PC-9 (cell line): ENCODE measurements around the gene CREM. TPM values are rescaled to one million over a fixed set of nuclear protein-coding genes. Genes with fewer than 3 reads are reported as not detected.
A peak's percentile ranks its signal among the peaks of the same experiment; 100 is the strongest.
"Not testable (repeated sequence)": the region's sequence is repeated elsewhere in the genome, so short reads cannot be mapped to it uniquely, and the experiment has no call there.

ENCODE experiments used
- Bru-seq: library from RNA; stranded (reverse); fragments of 400-500 nt; gene quantifications from one replicate; lab custom pipeline; 2021; lab: Mats Ljungman, UMichigan
- BruChase-seq, 2 experiments: library from RNA; stranded (reverse); fragments of 400-500 nt; gene quantifications; one replicate each; lab custom pipeline; 2021; lab: Mats Ljungman, UMichigan
- BruUV-seq: library from RNA; stranded (reverse); fragments of 400-500 nt; replicated peaks from 2 replicates; lab custom pipeline; 2021; lab: Mats Ljungman, UMichigan
- CTCF ChIA-PET: fragments of 300-600 bp; sonication (Branson Sonifier 250); formaldehyde crosslinking; loops from one replicate; lab custom pipeline; 2022; ENCODE audit warnings: antibody characterized with exemption; lab: Charles Lee
- POLR2A ChIA-PET: fragments of 300-600 bp; sonication (Branson Sonifier 250); formaldehyde crosslinking; loops from one replicate; lab custom pipeline; 2022; ENCODE audit warnings: antibody characterized with exemption; ENCODE audit not compliant: unreplicated experiment; lab: Charles Lee
- DNase-seq, 2 experiments: peaks; one replicate each; pipeline versions ENCODE4 v3.0.0 to v3.0.0-alpha.2; 2015 to 2022; ENCODE audit warnings: mixed read lengths in 1 of 2
- H2AFZ ChIP-seq: fragments of 200-600 bp; sonication (generic); 2 replicates; pipeline ENCODE4 v1.8.1; 2017; ENCODE audit warnings: antibody characterized with exemption
- H3F3A ChIP-seq: fragments of 200-600 bp; sonication (generic); 2 replicates; pipeline ENCODE4 v1.8.1; 2017; ENCODE audit warnings: antibody characterized with exemption, mild to moderate bottlenecking, low read depth; ENCODE audit not compliant: insufficient read depth
- H3K27ac ChIP-seq: fragments of 200-600 bp; sonication (generic); 2 replicates; pipeline ENCODE4 v1.6.1; 2016; ENCODE audit warnings: mixed run types
- H3K27me3 ChIP-seq: fragments of 200-600 bp; sonication (generic); 2 replicates; pipeline ENCODE4 v1.6.1; 2016; ENCODE audit warnings: low read depth, mixed run types; ENCODE audit not compliant: insufficient read depth
- H3K36me3 ChIP-seq: fragments of 200-600 bp; sonication (generic); 2 replicates; pipeline ENCODE4 v1.6.1; 2016; ENCODE audit warnings: low read depth, mixed run types
- H3K4me1 ChIP-seq: fragments of 200-600 bp; sonication (generic); replicated peaks from 2 replicates; pipeline ENCODE4 v1.6.1; 2016; ENCODE audit warnings: mixed run types; ENCODE audit not compliant: insufficient read depth
- H3K4me2 ChIP-seq: fragments of 200-600 bp; sonication (generic); 2 replicates; pipeline ENCODE4 v1.6.1; 2017; ENCODE audit warnings: mixed run types
- H3K4me3 ChIP-seq: fragments of 200-600 bp; sonication (generic); 2 replicates; pipeline ENCODE4 v1.6.1; 2016; ENCODE audit warnings: mixed run types
- H3K79me2 ChIP-seq: fragments of 200-600 bp; sonication (generic); 2 replicates; pipeline ENCODE4 v1.6.1; 2017; ENCODE audit warnings: low read depth, mixed run types
- H3K9me2 ChIP-seq: fragments of 200-600 bp; sonication (generic); 2 replicates; pipeline ENCODE4 v1.8.1; 2017; ENCODE audit warnings: mild to moderate bottlenecking; ENCODE audit not compliant: insufficient read depth
- H3K9me3 ChIP-seq: fragments of 200-600 bp; sonication (generic); 2 replicates; pipeline ENCODE4 v1.8.1; 2016; ENCODE audit warnings: low read depth; ENCODE audit not compliant: insufficient read depth
- H4K20me1 ChIP-seq: fragments of 200-600 bp; sonication (generic); 2 replicates; pipeline ENCODE4 v1.8.1; 2017; ENCODE audit not compliant: insufficient read depth
- EZH2 ChIP-seq: fragments of 200-600 bp; sonication (generic); IDR thresholded peaks from 2 replicates; pipeline ENCODE4 v1.8.0; 2017; ENCODE audit warnings: antibody characterized with exemption, low read depth
- intact Hi-C: fragments of 100-400 bp; cut with micrococcal nuclease; formaldehyde crosslinking; loops from one replicate; pipeline ENCODE4 v1.10.0; 2022; ENCODE audit not compliant: unreplicated experiment
- long read RNA-seq: library from polyadenylated mRNA; stranded (forward); transcript quantifications from one replicate; pipeline ENCODE4 v2.0.0, GENCODE V29; 2022
- total RNA-seq: library from RNA; stranded (reverse); gene quantifications from 2 replicates; pipeline ENCODE4 v1.2.3, GENCODE V29; 2021
- TF ChIP-seq, protein P1 (sequence below): fragments of 200-600 bp; sonication (generic); conservative IDR thresholded peaks from 2 replicates; pipeline ENCODE4 v1.6.1; 2017; ENCODE audit warnings: mixed run types, antibody characterized with exemption, mild to moderate bottlenecking, moderate library complexity

Gene CREM
- 25.6 and 28.3 TPM in 2 replicates for total RNA-seq
- percentile 73 among the genes with signal in this experiment for Bru-seq, nascent RNA
- percentile 68 among the genes with signal in this experiment for BruChase-seq, experiment 1, labeled RNA remaining after a 2-hour chase
- percentile 63 among the genes with signal in this experiment for BruChase-seq, experiment 2, labeled RNA remaining after a 6-hour chase
- long read RNA-seq, transcript CREM-239 (4 exons, 731 nt): major isoform, 6 of 37 reads
- long read RNA-seq, transcript CREM-211 (4 exons, 1,207 nt): minor isoform, 5 of 37 reads
- long read RNA-seq, transcript CREM-218 (3 exons, 1,416 nt): minor isoform, 5 of 37 reads
- long read RNA-seq, partial matches to known transcripts: 1 of 37 reads
- long read RNA-seq, other reads (novel, unspliced or antisense): 15 of 37 reads

DNA sequence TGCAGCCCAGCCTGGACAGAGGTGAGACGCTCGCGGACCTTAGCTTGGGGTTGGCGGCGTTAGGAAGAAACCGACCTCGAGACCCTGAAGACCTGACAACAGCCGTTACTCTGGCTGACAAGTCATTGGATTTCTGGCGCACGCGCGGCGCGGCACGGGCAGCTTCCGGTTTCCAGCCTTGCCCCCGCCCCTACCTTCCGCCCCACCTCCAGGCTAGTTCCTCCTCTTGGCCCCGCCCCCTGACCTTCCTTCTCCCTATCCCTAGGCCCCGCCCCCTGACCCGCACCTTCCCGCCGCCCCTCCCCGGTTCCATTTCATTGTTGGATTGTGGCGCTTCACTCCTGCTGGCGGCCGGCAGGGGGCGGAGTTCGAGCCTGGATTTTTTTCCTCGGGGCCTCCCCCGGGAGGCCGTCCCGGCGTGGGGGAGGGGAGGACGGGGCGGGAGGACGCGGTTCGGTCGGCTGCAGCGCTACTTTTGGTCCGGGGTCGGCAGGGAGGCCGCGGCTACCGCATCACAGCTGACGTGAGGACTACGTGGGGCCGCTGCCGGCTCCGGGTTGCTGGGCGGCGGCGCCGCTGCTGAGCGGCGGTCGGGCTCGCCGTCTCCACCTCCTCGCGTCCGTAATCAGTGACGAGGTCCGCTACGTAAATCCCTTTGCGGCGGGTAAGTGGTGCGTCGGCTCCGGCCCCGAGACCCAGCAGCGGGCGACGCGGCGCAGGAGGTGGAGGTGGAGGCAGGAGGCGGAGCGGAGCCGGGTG lies at the start of gene CREM:
Gene CREM (plus strand): TSS at position 317 of the 759 bp plus-strand sequence. CDS start 10,990 bp downstream, outside the sequence.
- Histone ChIP-seq H3K4me2 (peak within 1 kb of the TSS; percentile 82), H3K36me3 (no peaks in the 10 kb centered on the region), H3K9me2 (no peaks in the 10 kb centered on the region), H3K9me3 (no peaks in the 10 kb centered on the region), H4K20me1 (no peaks in the 10 kb centered on the region), H2AFZ (peak within 1 kb of the TSS; percentile 96), H3K79me2 (peaks cover 25% of the 10 kb centered on the region), H3K4me3 (peak within 1 kb of the TSS; percentile 90), H3K4me1 (peaks cover 16% of the 10 kb centered on the region), H3K27me3 (no peaks in the 10 kb centered on the region), H3K27ac (peak within 1 kb of the TSS; percentile 88), H3F3A (peaks cover 16% of the 10 kb centered on the region; the same call in 1 of the 2 replicates)
- TF ChIP-seq, protein P1, sequence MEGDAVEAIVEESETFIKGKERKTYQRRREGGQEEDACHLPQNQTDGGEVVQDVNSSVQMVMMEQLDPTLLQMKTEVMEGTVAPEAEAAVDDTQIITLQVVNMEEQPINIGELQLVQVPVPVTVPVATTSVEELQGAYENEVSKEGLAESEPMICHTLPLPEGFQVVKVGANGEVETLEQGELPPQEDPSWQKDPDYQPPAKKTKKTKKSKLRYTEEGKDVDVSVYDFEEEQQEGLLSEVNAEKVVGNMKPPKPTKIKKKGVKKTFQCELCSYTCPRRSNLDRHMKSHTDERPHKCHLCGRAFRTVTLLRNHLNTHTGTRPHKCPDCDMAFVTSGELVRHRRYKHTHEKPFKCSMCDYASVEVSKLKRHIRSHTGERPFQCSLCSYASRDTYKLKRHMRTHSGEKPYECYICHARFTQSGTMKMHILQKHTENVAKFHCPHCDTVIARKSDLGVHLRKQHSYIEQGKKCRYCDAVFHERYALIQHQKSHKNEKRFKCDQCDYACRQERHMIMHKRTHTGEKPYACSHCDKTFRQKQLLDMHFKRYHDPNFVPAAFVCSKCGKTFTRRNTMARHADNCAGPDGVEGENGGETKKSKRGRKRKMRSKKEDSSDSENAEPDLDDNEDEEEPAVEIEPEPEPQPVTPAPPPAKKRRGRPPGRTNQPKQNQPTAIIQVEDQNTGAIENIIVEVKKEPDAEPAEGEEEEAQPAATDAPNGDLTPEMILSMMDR: peak; percentile 86
- no peak for TF ChIP-seq EZH2
- BruUV-seq: no TSS peak
- CTCF ChIA-PET: interaction anchor here (0.6 to 1.2 kb wide), 5 partner anchors 10 to 95 kb away, joined by 4 to 10 read pairs (median 6); no protein-coding TSS in a partner anchor
- DNase-seq: peak; percentile 73 to 97
- intact Hi-C loops: loop anchor here (2.0 to 10.0 kb wide), 5 partner anchors 68 to 1648 kb away; partner anchors contain the start of gene CCNY
- POLR2A ChIA-PET: interaction anchor here (0.6 to 0.7 kb wide), 4 partner anchors 221 to 1658 kb away, joined by 3 to 7 read pairs (median 4); no protein-coding TSS in a partner anchor

DNA sequence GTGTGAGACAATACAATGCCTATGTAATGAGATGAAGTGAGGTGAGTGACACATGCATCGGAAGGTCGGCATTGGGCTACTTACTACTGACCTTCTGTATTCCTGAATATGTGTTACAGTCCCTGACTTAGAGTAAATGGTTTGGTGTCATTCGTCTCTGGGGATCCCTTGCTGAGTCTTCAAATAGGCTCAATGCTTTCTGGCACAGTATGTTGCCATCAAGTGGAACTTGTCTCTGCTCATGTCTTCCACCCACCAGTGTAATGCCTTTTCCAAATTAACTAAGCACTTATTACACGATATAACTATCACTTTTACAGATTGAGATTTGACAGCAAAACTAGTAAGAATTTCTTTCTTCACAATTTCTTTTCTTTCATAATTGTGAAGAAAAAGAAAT lies 47.4 kb upstream of the CREM start:
- H3K36me3 ChIP-seq: no peaks in the 10 kb centered on the region
- ChIA-PET POLR2A (no interaction called here), CTCF (no interaction called here)
- no peak for DNase-seq
- no peaks in the 10 kb centered on the region for H3K4me1 ChIP-seq
- H2AFZ ChIP-seq: no peak overlapping the region
- intact Hi-C loops: no loop called here
- no peaks in the 10 kb centered on the region for H3K9me3 ChIP-seq
- no peak overlapping the region for H3K4me3 ChIP-seq
- H3K9me2 ChIP-seq: no peaks in the 10 kb centered on the region
- H4K20me1 ChIP-seq: no peaks in the 10 kb centered on the region
- no peaks in the 10 kb centered on the region for H3F3A ChIP-seq
- no TSS peak for BruUV-seq
- no peaks in the 10 kb centered on the region for H3K27me3 ChIP-seq
- H3K4me2 ChIP-seq: no peak overlapping the region
- no peak for TF ChIP-seq EZH2
- TF ChIP-seq, protein P1: no peak
- peaks cover 16% of the 10 kb centered on the region; the same call in 1 of the 2 replicates for H3K79me2 ChIP-seq
- H3K27ac ChIP-seq: no peak overlapping the region

DNA sequence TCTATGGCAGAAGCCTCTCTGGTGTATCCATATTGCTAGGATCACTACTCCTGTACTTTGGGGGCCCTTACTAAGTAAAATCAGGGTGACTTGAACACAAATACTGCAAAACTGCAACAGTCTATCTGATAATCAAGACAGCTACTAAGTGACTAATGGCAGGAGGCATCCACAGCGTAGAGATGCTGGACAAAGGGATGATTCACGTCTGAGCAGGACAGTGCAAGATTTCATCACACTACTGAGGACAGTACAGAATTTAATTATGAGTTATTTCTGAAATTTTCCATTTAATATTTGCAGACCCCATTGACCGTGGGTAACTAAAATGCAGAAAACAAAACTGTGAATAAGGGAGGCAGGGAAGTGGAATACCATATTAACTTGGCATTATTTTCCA lies 46.9 kb upstream of the CREM start:
- no peak for TF ChIP-seq EZH2
- TF ChIP-seq, protein P1: no peak
- no peaks in the 10 kb centered on the region for H3K9me2 ChIP-seq
- no TSS peak for BruUV-seq
- H3K27me3 ChIP-seq: no peaks in the 10 kb centered on the region
- CTCF ChIA-PET: no interaction called here
- intact Hi-C loops: no loop called here
- no peaks in the 10 kb centered on the region for H3K4me1 ChIP-seq
- peaks cover 20% of the 10 kb centered on the region; the same call in 1 of the 2 replicates for H3K79me2 ChIP-seq
- H3K27ac ChIP-seq: no peak overlapping the region
- H3F3A ChIP-seq: no peaks in the 10 kb centered on the region
- H3K4me3 ChIP-seq: no peak overlapping the region
- no peak for DNase-seq
- no peak overlapping the region for H3K4me2 ChIP-seq
- H3K9me3 ChIP-seq: no peaks in the 10 kb centered on the region
- POLR2A ChIA-PET: no interaction called here
- H2AFZ ChIP-seq: no peak overlapping the region
- H3K36me3 ChIP-seq: no peaks in the 10 kb centered on the region
- no peaks in the 10 kb centered on the region for H4K20me1 ChIP-seq

DNA sequence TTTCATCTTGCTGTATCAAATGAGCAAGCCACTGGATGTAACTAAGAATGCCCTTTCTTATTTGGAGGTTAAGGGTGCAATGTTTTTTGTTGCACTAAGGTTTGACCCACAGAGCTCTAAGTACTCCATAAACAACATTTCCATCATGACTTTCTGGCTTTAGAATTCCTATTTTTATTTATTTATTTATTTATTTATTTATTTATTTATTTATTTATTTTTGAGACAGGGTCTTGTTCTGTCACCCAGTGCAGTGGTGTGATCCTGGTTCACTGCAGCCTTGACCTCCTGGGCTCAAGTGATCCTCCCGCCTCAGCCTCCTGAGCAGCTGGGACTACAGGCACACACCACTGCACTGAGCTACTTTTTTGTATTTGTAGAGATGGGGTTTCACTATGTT lies 46.4 kb upstream of the CREM start:
- intact Hi-C loops, CTCF ChIA-PET, H3K9me2 ChIP-seq, H3K36me3 ChIP-seq, H3K4me1 ChIP-seq, H4K20me1 ChIP-seq, DNase-seq, POLR2A ChIA-PET, H3K4me3 ChIP-seq, H3K9me3 ChIP-seq, H3K27me3 ChIP-seq, H3K4me2 ChIP-seq, H3K27ac ChIP-seq, H3F3A ChIP-seq, BruUV-seq, H2AFZ ChIP-seq: not testable (repeated sequence)
- H3K79me2 ChIP-seq: peaks cover 23% of the 10 kb centered on the region
